ENCODE results near the gene GTF2IRD1. TPM values are rescaled to one million over a fixed set of nuclear protein-coding genes. Genes with fewer than 3 reads are reported as not detected.
A peak's percentile ranks its signal among the peaks of the same experiment; 100 is the strongest.

The GTF2IRD1 gene
- polyA plus RNA-seq, 1 of the 3 experiments (the other 2 are of a cell fraction): 26.4 TPM

GRCh38 chr7:74514131-74514591 is 60.5 kb downstream of the GTF2IRD1 start:
- Histone ChIP-seq H4K20me1 (ENCODE audit: insufficient read depth) (no peaks in the 10 kb centered on the region), H3K9me2 (no peaks in the 10 kb centered on the region), H3K27ac (ENCODE audit: low read depth in 2 of 2, low read length in 1 of 2) (peak overlapping the region in 1 of 2 experiments; percentile 65; a peak in 1 of 4 replicates), H3K79me2 (ENCODE audit: insufficient read depth) (no peaks in the 10 kb centered on the region), H3K9ac (no peak overlapping the region), H2AFZ (ENCODE audit: low read depth) (no peak overlapping the region), H3K9me3 (no peaks in the 10 kb centered on the region), H3K4me3 (ENCODE audit: low read depth in 2 of 2, low read length in 1 of 2) (no peak overlapping the region), H3K36me3 (replicated peaks in 1 of 2; ENCODE audit: control insufficient read depth in 1 of 2, insufficient read depth in 2 of 2, low read length in 1 of 2) (peaks cover 5 to 26% of the 10 kb centered on the region in 2 experiments), H3K27me3 (ENCODE audit: insufficient read depth) (no peaks in the 10 kb centered on the region), H3K4me1 (ENCODE audit: control insufficient read depth in 1 of 2, insufficient read depth in 2 of 2, low read depth in 1 of 2, low read length in 1 of 2) (peaks cover 0 to 18% of the 10 kb centered on the region in 2 experiments; a peak in 1 of 4 replicates), H3F3A (replicated peaks; ENCODE audit: insufficient read depth) (no peaks in the 10 kb centered on the region), H3K4me2 (no peak overlapping the region)
- POLR2A ChIA-PET: interaction anchor here (0.7 to 1.6 kb wide), 3 partner anchors 8 to 48 kb away, joined by 3 to 8 read pairs (median 3); no protein-coding TSS in a partner anchor
- TF ChIP-seq RXRA (IDR thresholded peaks at IDR 0.05; ENCODE audit: borderline replicate concordance, low read depth): no peak
- TF ChIP-seq RCOR1 (IDR thresholded peaks at IDR 0.05; ENCODE audit: low read length): peak; percentile 61
- TF ChIP-seq RFX5 (IDR thresholded peaks at IDR 0.05; ENCODE audit: low read length): 0 out of 2 replicates have a peak, but pooled peaks have one; percentile 33
- TF ChIP-seq EP300 (IDR thresholded peaks at IDR 0.05; ENCODE audit: borderline replicate concordance in 1 of 2, low read depth in 1 of 2, low read length in 1 of 2): peak in 1 of 2 experiments; percentile 88; a peak in 2 of 4 replicates
- peak; percentile 68 for DNase-seq
- WGBS (ENCODE audit: low lambda C conversion rate): 90% methylated on average over 9 of the region's 11 CpGs
- CTCF ChIA-PET: interaction anchor here (1.1 to 3.6 kb wide), 6 partner anchors 9 to 142 kb away, joined by 3 to 19 read pairs (median 4); no protein-coding TSS in a partner anchor

GRCh38 chr7:74515276-74515675 is 61.6 kb downstream of the GTF2IRD1 start:
- ChIA-PET POLR2A (no interaction called here), CTCF (interaction anchor here (1.1 to 3.6 kb wide), 5 partner anchors 10 to 141 kb away, joined by 3 to 19 read pairs (median 4); no protein-coding TSS in a partner anchor)
- H3K9ac ChIP-seq: no peak overlapping the region
- no peak for TF ChIP-seq GABPA (IDR thresholded peaks at IDR 0.05; ENCODE audit: low read depth)
- TF ChIP-seq MXI1 (IDR thresholded peaks at IDR 0.05; ENCODE audit: low read depth, low read length): no peak
- TF ChIP-seq REST (IDR thresholded peaks at IDR 0.05; ENCODE audit: low read depth, low read length): no peak
- no peak for TF ChIP-seq USF2 (IDR thresholded peaks at IDR 0.05; ENCODE audit: borderline replicate concordance, low read depth, low read length)
- no peak for TF ChIP-seq FOXJ3 (CRISPR knock-in tag; IDR thresholded peaks at IDR 0.05)
- TF ChIP-seq TCF12 (IDR thresholded peaks at IDR 0.05): no peak
- TF ChIP-seq RAD21 (IDR thresholded peaks at IDR 0.05; ENCODE audit: low read length): no peak
- no peak for TF ChIP-seq JUND (IDR thresholded peaks at IDR 0.05)
- no peak for TF ChIP-seq MEF2A (IDR thresholded peaks at IDR 0.05; ENCODE audit: borderline replicate concordance, low read depth)
- no peak for TF ChIP-seq CHD2 (IDR thresholded peaks at IDR 0.05; ENCODE audit: low read length, partially characterized antibody)
- no peak for TF ChIP-seq IRF3 (IDR thresholded peaks at IDR 0.05; ENCODE audit: low read depth, low read length)
- TF ChIP-seq PBX3 (IDR thresholded peaks at IDR 0.05): no peak
- no peak for TF ChIP-seq TAF1 (IDR thresholded peaks at IDR 0.05; ENCODE audit: borderline replicate concordance, low read depth, low read length)
- no peak for TF ChIP-seq NRF1 (IDR thresholded peaks at IDR 0.05; ENCODE audit: low read depth, low read length)
- TF ChIP-seq TEAD4 (IDR thresholded peaks at IDR 0.05; ENCODE audit: borderline replicate concordance, insufficient read depth): no peak

More at GRCh38 chr7:74515276-74515675, 61.6 kb downstream of the GTF2IRD1 start:
- Histone ChIP-seq H3K4me2 (no peak overlapping the region), H3K4me3 (ENCODE audit: low read depth in 2 of 2, low read length in 1 of 2) (no peak overlapping the region), H3K9me3 (no peaks in the 10 kb centered on the region), H3F3A (replicated peaks; ENCODE audit: insufficient read depth) (no peaks in the 10 kb centered on the region), H3K9me2 (no peaks in the 10 kb centered on the region), H3K27me3 (ENCODE audit: insufficient read depth) (no peaks in the 10 kb centered on the region), H3K4me1 (ENCODE audit: control insufficient read depth in 1 of 2, insufficient read depth in 2 of 2, low read depth in 1 of 2, low read length in 1 of 2) (peaks cover 0 to 18% of the 10 kb centered on the region in 2 experiments; a peak in 1 of 4 replicates), H3K36me3 (replicated peaks in 1 of 2; ENCODE audit: control insufficient read depth in 1 of 2, insufficient read depth in 2 of 2, low read length in 1 of 2) (peaks cover 10 to 36% of the 10 kb centered on the region in 2 experiments), H4K20me1 (ENCODE audit: insufficient read depth) (no peaks in the 10 kb centered on the region), H2AFZ (ENCODE audit: low read depth) (no peak overlapping the region), H3K79me2 (ENCODE audit: insufficient read depth) (no peaks in the 10 kb centered on the region), H3K27ac (ENCODE audit: low read depth in 2 of 2, low read length in 1 of 2) (peak overlapping the region in 1 of 2 experiments; percentile 7; a peak in 1 of 4 replicates)
- WGBS (ENCODE audit: low lambda C conversion rate): 98% methylated on average over 15 of the region's 15 CpGs
- DNase-seq: no peak
